OCI-LY1 (cell line): Measurements from ENCODE around the gene CYP2W1.

Experiments
- CTCF ChIP-seq: fragments of 200-600 bp; sonication (generic), shearing (Covaris generic); IDR thresholded peaks from 2 replicates; pipeline ENCODE4 v1.5.1; 2017; ENCODE audit warnings: mild to moderate bottlenecking, antibody characterized with exemption, low read length, moderate library complexity, mixed read lengths
- EZH2 ChIP-seq: fragments of 200-600 bp; sonication (generic), shearing (Covaris generic); IDR thresholded peaks from 2 replicates; pipeline ENCODE4 v1.8.0; 2017; ENCODE audit warnings: borderline replicate concordance, mixed run types, mild to moderate bottlenecking, antibody characterized with exemption, low read length, moderate library complexity, mixed read lengths

GRCh38 chr7:1022801-1023465 is 40.0 kb downstream of the CYP2W1 start:
- TF ChIP-seq CTCF (no peak), EZH2 (no peak)
